Activated effector memory CD4-positive, alpha-beta T cell treated with anti-CD3 and anti-CD28 coated beads, Interleukin-2, amount 50 U/mL, for 16 hours (primary cell): ENCODE results near the gene TRIM46.

Experiments
- DNase-seq: peaks from one replicate; pipeline ENCODE4 v3.0.0-alpha.2; 2020

The TRIM46 gene

DNA sequence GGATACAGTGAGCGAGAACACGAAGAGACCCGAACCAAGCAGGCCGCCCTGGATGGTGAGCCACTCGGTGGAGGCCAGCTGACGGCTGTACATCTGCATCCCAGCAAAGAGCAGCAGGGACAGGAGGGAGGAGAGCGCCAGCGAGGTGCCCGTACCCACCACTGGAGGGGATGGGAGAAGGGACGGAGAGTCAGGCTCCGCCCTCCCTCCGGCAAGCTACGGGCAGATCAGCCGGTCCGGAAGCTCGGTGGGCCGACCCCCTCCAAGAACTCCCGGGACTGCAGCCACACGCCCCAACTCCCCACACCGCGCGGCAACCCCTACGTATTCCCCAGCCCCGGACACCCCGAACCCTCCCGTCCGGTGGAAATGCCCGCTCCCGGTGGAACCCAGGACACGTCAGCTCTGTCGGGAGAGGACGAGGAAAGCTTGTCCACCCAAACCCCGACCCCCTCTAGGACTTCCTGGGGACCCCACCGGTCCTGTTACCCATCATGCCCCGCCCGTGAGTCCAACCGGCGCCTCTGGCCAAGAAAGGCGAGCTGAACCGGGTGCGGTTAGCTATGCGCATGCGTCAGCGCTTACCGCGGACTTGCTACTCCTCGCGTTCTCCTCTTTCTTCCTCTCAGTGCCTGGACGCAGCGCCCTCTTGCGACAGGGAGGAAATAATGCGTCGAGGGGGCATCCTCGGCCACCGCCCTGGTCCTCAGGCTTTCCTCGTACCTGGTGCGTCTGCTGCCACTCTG, 744 bp upstream of the TRIM46 start, which contains the start of gene KRTCAP2:
KRTCAP2 (minus strand) TSS at position 573 of the 746 bp plus-strand sequence; CDS start at position 493, 80 bp downstream.
- DNase-seq: peak; percentile 98

DNA sequence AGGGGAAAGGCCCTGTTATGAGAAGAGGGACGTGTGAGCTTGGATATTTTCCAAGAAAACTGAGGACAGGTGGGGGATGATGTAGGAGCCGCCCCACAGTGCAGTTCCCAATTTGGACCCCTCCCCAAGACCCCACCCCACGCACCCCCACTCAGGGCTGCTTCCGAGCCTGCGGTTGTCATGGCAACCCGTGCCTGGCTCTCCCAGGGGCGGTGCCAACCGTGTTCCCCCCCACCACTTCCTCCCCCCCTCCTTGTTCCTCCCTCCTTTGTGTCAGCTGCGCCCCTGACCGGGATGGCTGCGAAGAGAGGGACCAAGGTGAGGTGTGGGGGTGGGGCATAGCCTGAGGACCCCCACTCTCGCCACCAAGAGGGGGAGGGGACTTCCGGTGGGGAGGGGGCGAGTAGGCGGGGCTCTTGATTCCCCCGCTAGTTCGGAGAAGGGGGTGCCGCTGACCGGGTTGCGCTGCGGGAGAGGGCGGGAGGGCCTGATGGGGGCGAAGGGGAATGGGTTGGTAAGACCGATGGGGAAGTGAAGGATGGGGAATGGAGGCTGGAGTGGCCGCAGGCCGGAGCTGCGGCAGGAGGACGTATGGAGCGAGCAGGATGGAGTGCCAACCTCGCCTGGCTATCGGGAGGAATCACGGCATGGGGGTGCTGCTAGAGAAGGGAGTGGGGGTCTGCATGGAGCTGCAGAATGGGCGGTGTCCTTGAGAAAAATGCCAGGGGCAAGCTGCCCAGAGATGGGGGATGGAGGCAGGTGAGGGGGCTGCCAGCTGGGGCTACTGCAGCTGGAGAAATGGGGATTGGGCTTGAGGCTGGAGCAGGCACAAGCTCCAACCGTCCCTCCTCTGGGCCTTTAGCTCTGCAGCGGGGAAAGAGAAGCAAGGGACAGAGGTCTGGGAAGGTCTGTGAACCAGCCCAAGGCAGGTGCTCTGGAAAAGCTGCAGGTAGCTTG, 953 bp downstream of the TRIM46 start:
- peak; percentile 79 for DNase-seq

DNA sequence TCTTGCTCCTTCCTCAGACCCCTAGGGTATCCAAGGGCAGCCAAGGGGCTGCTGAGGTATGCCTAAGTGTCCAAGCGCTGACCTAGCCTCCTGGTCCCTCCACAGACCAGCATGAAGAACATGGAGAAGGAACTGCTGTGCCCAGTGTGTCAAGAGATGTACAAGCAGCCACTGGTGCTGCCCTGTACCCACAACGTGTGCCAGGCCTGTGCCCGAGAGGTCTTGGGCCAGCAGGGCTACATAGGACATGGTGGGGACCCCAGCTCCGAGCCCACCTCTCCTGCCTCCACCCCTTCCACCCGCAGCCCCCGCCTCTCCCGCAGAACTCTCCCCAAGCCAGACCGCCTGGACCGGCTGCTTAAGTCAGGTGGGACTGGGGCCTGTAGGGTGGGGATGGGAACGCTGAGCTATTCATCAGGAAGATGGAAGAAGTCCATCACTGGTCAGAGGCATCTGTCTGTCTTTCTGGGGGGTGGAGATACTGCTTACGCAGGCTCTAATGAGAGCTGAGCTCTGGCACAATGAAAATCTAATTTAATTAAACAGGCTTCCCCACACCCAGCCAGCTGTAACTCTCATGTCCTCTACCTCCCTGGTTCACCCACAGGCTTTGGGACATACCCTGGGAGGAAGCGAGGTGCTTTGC, 1.8 kb downstream of the TRIM46 start:
- peak; percentile 61 for DNase-seq

DNA sequence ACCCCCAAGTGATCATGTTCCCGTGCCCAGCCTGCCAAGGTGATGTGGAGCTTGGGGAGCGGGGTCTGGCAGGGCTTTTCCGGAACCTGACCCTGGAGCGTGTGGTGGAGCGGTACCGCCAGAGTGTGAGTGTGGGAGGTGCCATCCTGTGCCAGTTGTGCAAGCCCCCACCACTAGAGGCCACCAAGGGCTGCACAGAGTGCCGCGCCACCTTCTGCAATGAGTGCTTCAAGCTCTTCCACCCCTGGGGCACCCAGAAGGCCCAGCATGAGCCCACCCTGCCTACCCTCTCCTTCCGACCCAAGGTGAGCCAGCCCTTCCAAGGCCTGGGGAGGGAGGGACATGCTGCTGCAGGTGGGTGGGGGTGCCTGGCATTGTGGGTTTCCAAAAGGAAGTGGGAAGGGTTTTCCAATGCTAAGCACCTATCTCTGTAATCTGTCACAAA, 2.3 kb downstream of the TRIM46 start:
- peak; percentile 69 for DNase-seq

DNA sequence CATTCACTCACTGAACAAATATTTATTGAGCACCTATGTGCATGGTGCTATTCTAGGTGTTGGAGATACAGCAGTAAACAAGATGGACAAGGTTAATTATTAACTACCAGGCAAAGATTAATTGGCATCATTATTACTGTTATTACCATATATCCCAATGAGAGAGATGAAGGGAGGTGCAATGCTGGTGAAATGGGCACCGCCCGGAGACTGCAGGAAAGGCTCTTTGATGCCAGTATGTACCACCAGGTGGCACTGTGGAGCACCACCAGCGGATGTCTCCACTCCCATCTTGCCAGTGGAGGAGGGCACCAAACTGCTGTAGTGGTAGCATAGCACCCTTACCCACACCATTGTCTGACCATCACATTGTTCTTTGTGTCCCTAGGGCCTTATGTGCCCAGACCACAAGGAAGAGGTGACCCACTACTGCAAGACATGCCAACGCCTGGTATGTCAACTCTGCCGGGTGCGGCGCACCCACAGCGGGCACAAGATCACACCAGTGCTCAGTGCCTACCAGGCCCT, 3.0 kb downstream of the TRIM46 start:
- peak; percentile 93 for DNase-seq

DNA sequence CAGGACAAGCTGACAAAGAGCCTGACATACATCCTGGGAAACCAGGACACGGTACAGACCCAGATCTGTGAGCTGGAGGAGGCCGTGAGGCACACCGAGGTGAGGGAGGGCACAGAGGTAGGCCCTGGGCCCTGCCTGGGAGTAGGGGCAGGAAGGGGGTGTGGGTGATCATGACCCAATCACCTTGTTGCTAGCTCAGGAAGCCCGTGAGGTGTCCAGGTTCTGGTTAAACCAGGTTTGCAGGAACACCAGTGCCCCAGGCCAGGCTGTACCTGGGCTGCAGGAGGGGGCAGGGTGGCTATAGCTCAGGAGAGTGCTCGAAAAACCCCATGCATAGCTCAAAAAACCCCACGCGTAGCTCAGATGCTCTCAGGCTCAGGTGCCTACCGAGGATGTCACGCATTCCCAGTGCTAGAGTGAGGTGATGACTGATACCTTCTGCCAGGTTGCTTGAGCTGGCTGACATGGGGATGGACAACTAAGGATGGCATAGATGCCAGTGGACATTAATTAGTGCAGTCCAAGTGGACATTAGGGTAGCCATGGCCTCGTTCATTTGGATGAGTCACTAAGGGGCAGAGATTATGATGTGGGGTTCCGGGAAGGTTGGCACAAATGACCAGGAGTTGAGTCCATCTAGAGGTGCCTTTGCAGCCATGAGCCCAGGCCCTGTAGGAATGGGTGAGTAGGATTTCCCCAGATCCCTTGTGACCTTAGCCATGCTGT, 3.7 kb downstream of the TRIM46 start:
- DNase-seq: peak; percentile 56

DNA sequence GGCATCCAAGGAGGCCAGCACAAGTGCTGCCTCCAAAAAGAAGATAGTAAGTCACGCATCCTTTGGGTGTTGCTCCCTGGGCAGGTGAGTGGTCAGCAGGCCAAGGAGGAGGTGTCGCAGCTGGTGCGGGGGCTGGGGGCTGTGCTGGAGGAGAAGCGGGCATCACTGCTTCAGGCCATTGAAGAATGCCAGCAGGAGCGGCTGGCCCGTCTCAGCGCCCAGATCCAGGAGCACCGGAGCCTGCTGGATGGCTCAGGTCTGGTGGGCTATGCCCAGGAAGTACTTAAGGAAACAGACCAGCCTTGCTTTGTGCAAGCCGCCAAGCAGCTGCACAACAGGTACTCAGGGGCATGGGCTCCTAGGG, 4.3 kb downstream of the TRIM46 start:
- DNase-seq: peak; percentile 56

DNA sequence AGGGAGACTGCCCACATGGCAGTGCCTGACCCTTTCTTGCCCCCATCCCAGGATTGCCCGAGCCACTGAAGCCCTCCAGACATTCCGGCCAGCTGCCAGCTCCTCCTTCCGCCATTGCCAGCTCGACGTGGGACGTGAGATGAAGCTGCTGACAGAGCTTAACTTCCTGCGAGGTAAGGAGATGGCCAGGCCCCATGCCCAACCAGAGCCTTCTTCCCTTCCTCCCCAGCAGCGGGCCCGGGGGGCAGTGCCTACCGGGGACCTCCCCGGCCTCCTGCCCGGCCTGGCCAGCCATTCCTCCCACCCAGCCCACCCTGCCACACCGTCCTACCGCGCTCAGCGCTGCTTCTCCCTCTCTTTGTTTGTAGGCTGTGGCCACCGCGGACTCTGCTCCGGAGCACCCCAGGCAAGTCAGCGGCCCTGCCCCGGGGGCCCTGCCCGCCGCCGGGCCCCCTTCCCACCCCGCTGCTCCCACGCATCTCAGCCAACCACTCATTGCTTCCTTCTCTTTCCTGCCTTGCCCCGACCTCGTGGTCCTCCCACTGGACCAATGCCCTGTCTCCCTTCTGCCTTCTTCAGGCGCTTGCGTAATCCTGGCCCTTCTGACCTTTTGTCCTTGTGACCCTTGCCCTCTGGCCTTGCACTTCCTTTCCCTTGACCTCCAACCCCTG, 4.9 kb downstream of the TRIM46 start:
- peak; percentile 42 for DNase-seq

DNA sequence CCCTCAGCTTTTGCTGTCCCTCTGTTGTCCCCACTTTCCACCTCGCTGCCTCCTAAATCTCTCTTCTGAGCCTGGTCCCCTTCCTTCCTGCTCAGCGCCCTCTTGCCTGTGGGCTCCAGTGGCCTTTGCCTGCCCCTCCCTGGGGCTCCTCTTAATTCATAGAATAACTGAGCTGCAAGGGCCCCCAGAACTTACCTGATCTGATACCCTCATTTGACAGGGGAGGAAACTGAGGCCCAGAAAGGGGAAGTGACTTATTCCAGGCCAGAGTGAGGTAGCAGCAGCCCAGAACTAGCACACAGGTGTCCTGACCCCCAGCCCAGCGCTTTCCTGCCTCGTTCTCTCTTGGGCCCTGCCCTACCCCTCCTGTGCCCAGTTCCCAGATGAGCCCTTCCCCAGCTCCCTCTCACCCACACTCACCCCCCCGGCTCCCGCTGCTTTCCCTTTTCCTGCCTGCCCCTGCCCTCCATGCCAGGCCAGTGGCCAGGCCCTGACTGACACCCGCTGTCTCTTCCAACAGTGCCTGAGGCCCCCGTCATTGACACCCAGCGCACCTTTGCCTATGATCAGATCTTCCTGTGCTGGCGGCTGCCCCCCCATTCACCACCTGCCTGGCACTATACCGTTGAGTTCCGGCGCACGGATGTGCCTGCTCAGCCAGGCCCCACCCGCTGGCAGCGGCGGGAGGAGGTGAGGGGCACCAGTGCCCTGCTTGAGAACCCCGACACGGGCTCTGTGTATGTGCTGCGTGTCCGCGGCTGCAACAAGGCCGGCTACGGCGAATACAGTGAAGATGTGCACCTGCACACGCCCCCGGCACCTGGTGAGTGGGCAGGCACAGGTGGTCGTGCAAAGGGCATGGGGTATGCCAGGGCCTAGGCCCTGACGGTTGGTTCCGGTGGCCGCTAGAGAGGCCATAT, 5.7 kb downstream of the TRIM46 start:
- peak; percentile 45 for DNase-seq

DNA sequence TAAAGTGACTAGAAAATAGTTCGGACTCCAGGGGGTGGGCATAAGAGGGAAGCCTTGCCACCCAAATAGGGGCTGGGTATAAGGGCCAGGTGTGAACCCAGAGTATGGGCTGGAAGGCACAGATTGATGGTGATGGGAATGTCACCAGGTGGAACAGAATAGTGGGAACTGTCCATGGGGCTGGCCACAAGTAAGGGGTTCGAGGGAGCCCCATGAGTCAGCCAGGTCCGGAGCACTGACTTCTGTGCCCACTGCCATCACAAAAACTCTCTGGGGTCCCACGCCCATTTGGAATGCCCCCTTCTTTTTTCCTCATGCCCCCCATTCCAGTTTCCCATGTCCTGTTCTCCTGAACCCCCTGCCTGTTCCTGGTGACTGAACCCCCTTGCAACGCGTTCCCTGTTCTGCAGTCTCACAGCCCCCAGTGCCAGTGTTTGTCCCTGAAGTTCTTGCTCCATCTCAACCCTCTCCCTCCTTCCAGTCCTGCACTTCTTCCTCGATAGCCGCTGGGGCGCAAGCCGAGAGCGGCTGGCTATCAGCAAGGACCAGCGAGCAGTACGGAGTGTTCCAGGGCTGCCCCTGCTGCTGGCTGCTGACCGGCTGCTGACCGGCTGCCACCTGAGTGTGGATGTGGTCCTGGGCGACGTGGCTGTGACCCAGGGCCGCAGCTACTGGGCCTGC, 7.9 kb downstream of the TRIM46 start:
- no peak for DNase-seq

DNA sequence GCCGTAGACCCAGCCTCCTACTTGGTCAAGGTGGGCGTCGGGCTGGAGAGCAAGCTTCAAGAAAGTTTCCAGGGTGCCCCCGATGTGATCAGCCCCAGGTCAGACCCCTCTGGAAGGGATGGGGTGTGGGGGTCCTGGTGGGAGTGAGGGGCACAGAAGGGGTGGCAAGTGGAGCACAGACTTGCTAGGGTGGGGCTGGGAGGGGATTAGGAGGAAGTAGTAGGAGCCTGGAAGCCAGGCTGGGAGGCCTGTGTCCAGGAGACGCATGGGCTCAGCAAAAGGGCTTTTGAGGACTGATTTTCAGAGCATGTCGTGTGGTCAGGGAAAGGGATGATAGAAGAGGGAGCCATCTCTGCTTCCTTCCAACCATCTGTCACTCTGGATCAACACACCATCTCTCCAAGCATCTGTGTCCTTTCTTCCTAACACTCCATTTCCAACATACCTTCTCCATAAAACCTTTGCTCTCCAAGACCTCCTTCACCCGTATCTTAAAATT, 8.5 kb downstream of the TRIM46 start:
- no peak for DNase-seq

DNA sequence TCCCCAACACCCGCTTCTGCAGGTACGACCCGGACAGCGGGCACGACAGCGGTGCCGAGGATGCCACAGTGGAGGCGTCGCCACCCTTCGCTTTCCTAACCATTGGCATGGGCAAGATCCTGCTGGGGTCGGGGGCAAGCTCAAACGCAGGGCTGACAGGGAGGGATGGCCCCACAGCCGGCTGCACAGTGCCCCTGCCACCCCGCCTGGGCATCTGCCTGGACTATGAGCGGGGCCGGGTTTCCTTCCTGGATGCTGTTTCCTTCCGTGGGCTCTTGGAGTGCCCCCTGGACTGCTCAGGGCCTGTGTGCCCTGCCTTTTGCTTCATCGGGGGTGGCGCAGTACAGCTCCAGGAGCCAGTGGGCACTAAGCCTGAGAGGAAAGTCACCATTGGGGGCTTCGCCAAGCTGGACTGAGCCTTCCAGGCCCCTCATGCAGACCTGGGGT, 10.1 kb downstream of the TRIM46 start:
- DNase-seq: no peak

DNA sequence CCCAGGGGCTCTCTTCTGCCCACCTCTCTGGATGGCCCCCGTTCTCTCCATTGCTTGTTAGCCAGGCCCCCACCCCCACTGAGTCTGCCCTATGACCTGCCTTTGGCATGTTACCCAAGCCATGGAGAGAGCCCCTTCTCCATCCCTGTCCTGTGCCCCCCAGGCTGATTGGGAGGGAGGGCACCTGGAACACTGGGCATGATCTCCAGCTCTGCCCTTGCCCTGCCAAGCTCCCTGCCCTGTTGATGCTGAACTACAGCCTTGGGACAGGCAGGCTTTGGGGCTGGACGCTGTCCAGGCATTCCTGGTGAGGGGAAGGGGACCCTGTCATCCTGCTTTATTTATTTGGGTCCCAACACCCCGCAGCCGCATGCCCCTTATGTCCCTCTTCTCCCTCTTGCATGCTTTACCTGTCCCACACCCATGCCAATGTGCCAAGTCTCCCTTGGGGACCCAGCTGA, 10.7 kb downstream of the TRIM46 start:
- DNase-seq: no peak

DNA sequence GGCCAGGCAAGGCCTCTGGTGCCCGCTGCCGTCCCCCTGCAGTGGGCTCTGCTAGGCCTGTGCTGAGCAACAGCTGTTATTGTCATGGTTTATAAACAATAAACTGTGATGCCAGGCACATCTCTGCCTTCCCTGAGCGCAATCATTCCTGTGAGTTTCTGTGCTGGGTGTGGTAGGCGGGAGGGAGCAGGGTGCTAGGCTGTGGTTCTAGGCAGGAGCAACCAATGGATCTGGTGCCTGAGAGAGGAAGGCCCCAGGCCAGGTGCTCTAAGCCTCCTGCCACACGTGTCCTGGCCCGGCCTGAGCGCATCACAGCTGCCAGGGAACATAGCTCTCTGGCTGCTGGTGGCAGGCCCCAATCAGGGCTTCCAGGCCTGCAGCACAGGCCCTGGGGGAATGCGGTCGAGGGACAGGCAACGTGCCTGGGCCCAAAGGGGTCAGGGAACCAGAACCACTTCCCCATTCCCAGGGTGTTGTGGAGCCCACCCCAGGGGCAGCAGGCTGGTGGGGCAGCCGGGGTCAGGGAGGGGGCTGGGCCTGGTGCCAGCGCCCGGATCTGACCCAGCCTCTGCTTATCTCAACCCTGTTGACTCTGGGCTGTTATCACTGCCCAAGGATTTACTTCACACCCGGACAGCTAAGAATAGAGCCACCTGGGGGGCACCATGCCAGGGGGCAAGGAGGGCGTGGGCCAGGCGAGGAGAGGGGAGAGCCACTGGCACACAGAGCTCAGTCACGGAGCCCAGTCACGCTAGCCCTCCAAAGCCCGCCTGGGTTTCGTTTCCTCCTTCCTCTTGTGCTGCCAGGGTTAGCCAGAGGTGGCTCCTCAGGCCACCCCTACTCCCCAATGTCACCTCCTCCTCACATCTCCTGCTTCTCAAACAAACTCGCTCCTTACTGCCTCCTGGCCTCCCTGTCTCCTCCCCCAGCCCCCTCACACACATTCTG, 11.5 kb downstream of the TRIM46 start:
- no peak for DNase-seq

DNA sequence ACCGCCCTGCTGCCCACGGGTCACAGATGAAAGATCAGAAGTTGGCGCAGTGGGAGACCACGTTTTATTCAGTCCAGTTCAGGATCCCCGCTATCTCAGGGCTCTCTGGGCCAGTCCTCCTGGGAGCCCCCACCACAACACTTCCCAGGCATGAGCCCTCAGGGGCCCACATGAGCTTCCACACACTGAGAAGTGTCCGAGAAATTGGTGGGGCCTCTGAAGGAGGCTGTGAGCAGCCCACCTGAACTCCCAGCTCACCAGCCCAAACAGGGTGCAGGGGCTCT, 12.1 kb downstream of the TRIM46 start:
- DNase-seq: no peak

DNA sequence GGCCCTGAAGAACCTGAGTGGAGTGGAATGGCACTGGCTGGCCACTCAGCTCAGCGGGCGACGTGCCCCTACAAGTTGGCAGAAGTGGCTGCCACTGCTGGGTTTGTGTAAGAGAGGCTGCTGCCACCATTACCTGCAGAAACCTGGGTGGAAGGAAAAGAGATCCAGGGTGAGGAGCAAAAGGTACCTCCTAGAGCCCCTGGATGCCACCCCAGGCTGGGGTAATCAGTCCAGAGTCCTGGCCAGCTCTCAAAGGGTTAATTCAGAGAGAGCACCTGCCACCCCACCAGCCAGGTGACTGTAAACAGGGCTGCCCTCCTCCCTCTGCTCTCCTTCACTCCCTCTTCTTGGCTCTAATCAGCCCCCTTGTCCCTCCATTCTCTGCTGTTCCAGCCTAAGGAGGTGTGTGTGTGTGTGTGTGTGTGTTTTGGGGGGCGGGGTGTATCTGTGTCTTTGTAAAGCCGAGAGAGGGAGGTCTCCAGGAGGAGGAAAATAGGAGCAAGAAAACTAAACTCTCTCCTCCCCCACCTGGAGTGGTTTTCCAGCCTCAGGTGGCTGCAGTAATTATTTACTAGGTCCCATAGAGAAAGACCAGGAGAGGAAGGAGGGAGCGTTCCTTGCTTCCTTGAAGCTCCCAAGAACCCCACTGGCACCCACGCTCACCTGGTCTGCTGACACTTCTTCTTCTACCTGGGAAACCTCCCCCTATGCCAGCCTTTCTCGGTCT, 12.6 kb downstream of the TRIM46 start:
- no peak for DNase-seq

DNA sequence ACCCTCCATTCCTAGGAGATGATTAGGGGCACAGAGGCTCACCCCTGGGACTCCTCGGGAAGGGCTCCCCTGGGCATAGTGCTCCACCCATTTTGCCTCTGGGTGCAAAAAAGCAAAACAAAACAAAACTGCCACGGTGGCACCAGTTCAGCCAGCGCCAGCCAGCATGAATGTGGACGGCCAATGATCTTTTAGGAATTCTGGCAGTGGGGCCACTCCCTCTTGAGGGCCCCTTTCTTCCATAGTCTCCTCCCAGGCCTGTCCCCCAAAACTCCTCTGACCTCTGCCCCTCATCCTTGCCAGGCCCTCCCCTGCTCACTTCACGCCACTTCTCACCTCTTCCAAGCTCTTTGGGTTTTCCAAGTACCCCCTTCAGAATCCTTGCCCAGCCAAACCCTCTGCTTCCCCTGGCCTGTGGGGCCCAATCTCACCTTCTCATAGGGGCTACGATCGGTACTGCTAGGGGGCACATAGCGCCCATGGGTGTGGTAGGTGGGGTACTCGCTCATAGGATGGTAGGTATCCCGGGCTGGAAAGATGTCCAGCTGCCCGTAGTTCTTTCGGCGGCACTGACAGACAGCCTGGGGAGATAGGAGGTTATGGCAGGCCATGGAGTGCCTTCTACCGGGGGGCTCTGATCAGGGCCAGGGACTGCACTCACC, 13.3 kb downstream of the TRIM46 start:
- no peak for DNase-seq
